SJCRH30 (cell line): ENCODE measurements around the gene BCL2. TPM values are rescaled to one million over a fixed set of nuclear protein-coding genes. Genes with fewer than 3 reads are reported as not detected.

Source experiments
- DNase-seq, 2 experiments: peaks; one replicate each; pipeline ENCODE4 v3.0.0-alpha.2; 2015 to 2020
- H3K27ac ChIP-seq: fragments of 250-450 bp; sonication (Bioruptor Pico); 2 replicates; pipeline ENCODE4 v1.5.1; 2020; ENCODE audit warnings: mild to moderate bottlenecking, moderate library complexity
- H3K27me3 ChIP-seq: fragments of 250-450 bp; sonication (Bioruptor Pico); 2 replicates; pipeline ENCODE4 v1.5.1; 2020; ENCODE audit warnings: mild to moderate bottlenecking, moderate library complexity
- H3K36me3 ChIP-seq: fragments of 250-450 bp; sonication (Bioruptor Pico); 2 replicates; pipeline ENCODE4 v1.5.1; 2020; ENCODE audit warnings: mild to moderate bottlenecking, moderate library complexity
- H3K4me1 ChIP-seq: fragments of 250-450 bp; sonication (Bioruptor Pico); 2 replicates; pipeline ENCODE4 v1.5.1; 2020; ENCODE audit warnings: mild to moderate bottlenecking, moderate library complexity
- H3K4me3 ChIP-seq: fragments of 250-450 bp; sonication (Bioruptor Pico); 2 replicates; pipeline ENCODE4 v1.5.1; 2020; ENCODE audit warnings: mild to moderate bottlenecking, moderate library complexity
- H3K9me3 ChIP-seq: fragments of 250-450 bp; sonication (Bioruptor Pico); replicated peaks from 2 replicates; pipeline ENCODE4 v1.5.1; 2020; ENCODE audit warnings: mild to moderate bottlenecking, moderate library complexity
- total RNA-seq: library from RNA; depleted of rRNA; stranded (reverse); fragments of >200 nt; shearing (Covaris generic); gene quantifications from 2 replicates; pipeline ENCODE4 v1.2.3, GENCODE V29; 2014

BCL2 gene
- total RNA-seq, 1 experiment from 2014 or later, result 6.8 TPM

- H3K9me3 ChIP-seq, result no peaks in the 10 kb centered on the region
- peak in 1 of 2 experiments; percentile 18 for DNase-seq
- no peaks in the 10 kb centered on the region for H3K27me3 ChIP-seq
- H3K4me3 ChIP-seq, result no peak overlapping the region
- no peak overlapping the region for H3K27ac ChIP-seq
- H3K36me3 ChIP-seq, result no peaks in the 10 kb centered on the region
- H3K4me1 ChIP-seq, result no peaks in the 10 kb centered on the region
Measured at GRCh38 chr18:63253428-63254372, 65.9 kb downstream of the BCL2 start.

- DNase-seq, result no peak
- H3K27ac ChIP-seq, result no peak overlapping the region
- no peaks in the 10 kb centered on the region for H3K4me1 ChIP-seq
- H3K4me3 ChIP-seq, result no peak overlapping the region
- H3K36me3 ChIP-seq, result no peaks in the 10 kb centered on the region
- no peaks in the 10 kb centered on the region for H3K27me3 ChIP-seq
- H3K9me3 ChIP-seq, result no peaks in the 10 kb centered on the region
Measured at GRCh38 chr18:63253014-63253413, 66.6 kb downstream of the BCL2 start.

- no peaks in the 10 kb centered on the region for H3K36me3 ChIP-seq
- no peak overlapping the region for H3K4me3 ChIP-seq
- DNase-seq, result no peak
- no peaks in the 10 kb centered on the region for H3K27me3 ChIP-seq
- H3K27ac ChIP-seq, result no peak overlapping the region
- no peaks in the 10 kb centered on the region for H3K9me3 ChIP-seq
- H3K4me1 ChIP-seq, result no peaks in the 10 kb centered on the region
Measured at GRCh38 chr18:63249771-63250170, 69.8 kb downstream of the BCL2 start.

DNA sequence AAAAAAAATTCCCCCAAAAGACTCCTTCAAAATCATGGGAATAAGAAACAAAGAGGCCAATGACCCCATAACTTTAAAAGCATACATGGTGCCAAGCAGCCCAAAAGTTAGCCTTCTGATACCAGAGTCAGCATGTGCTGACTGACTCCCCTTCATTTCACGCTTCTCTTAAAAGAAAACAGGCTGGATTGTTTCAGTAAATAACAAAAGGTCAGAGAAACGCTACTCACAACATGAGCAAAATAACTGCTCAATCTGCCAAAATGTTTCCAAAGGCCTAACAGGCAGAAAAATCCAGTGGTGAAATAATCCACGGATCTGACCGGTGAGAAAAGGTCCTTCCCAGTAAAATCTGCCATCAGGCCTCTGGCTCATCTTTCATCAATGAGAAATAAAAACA is 71.6 kb downstream of the BCL2 start:
- Histone ChIP-seq H3K27ac (no peak overlapping the region), H3K27me3 (no peaks in the 10 kb centered on the region), H3K4me1 (no peaks in the 10 kb centered on the region), H3K36me3 (no peaks in the 10 kb centered on the region), H3K4me3 (no peak overlapping the region), H3K9me3 (no peaks in the 10 kb centered on the region)
- DNase-seq, result no peak

GRCh38 chr18:63247506-63247905 is 72.1 kb downstream of the BCL2 start:
- no peak overlapping the region for H3K27ac ChIP-seq
- DNase-seq, result no peak
- no peak overlapping the region for H3K4me3 ChIP-seq
- H3K4me1 ChIP-seq, result no peaks in the 10 kb centered on the region
- H3K27me3 ChIP-seq, result no peaks in the 10 kb centered on the region
- H3K9me3 ChIP-seq, result no peaks in the 10 kb centered on the region
- no peaks in the 10 kb centered on the region for H3K36me3 ChIP-seq

DNA sequence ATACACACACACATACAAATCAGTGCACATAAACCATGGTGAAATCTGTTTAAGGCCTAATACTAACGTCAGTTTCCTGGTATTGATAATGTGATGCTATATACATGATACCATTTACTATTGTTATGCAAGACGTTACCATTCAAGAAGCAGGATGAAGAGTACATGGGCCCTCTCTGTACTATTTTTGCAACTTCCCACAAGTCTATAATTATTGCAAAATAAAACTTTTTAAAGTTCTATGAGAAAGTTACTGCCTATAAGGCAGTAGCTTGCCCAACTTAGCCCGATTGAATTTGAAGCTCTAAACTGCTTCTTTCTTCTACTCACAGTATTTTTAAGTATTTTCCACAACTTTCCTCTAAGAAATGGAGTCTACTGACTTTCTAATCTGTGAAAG is 74.0 kb downstream of the BCL2 start:
- Histone ChIP-seq H3K4me3 (no peak overlapping the region), H3K27me3 (no peaks in the 10 kb centered on the region), H3K4me1 (no peaks in the 10 kb centered on the region), H3K36me3 (no peaks in the 10 kb centered on the region), H3K9me3 (no peaks in the 10 kb centered on the region), H3K27ac (no peak overlapping the region)
- DNase-seq, result no peak

- no peak for DNase-seq
- H3K4me1 ChIP-seq, result no peaks in the 10 kb centered on the region
- H3K9me3 ChIP-seq, result no peaks in the 10 kb centered on the region
- no peaks in the 10 kb centered on the region for H3K36me3 ChIP-seq
- H3K4me3 ChIP-seq, result no peak overlapping the region
- H3K27me3 ChIP-seq, result no peaks in the 10 kb centered on the region
- H3K27ac ChIP-seq, result no peak overlapping the region
Measured at GRCh38 chr18:63244607-63245006, 75.0 kb downstream of the BCL2 start.

DNA sequence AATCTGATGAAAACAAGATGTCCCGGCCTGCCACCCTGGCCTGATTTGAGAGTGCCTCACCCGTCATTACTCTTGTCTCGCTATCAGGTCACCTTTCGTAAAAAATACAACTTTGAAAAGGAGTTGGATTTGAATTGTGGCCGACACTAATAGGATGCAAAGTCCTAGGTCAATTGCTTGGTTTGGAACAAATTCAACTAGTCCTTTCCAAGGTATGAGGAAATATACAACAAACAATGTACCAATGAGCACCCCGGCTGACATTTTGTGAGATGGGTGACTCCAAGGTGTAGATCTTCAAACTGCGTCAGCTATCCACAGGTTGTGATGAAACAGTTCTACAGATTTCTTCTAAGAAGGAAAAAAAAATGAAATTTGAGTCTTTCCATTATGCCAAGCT is 77.8 kb downstream of the BCL2 start:
- no peak for DNase-seq

DNA sequence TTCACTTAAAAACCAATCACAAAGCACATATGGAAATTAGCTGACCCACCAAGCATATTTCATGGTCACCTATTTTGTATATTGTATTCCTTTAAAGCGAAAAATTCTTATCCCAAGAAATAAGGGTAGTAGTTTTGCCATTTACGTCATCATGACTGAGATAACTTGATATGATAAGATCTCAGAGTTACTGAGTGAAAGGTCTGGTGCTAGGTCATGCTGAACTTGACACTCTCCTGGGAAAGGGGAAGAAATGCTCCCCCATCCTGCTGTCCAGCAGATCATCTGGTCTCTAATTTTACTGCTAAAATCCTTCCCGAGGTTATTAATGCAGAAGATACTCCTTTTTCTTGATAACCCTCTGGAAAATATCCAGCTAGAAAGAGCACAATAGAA is 78.3 kb downstream of the BCL2 start:
- Histone ChIP-seq H3K9me3 (no peaks in the 10 kb centered on the region), H3K36me3 (no peaks in the 10 kb centered on the region), H3K27ac (no peak overlapping the region), H3K4me3 (no peak overlapping the region), H3K27me3 (no peaks in the 10 kb centered on the region), H3K4me1 (peaks cover 4% of the 10 kb centered on the region)
- no peak for DNase-seq

More for the DNA sequence above, 77.8 kb downstream of the BCL2 start:
- H3K27ac ChIP-seq, result no peak overlapping the region
- H3K4me1 ChIP-seq, result peaks cover 4% of the 10 kb centered on the region
- H3K9me3 ChIP-seq, result no peaks in the 10 kb centered on the region
- no peaks in the 10 kb centered on the region for H3K27me3 ChIP-seq
- no peak overlapping the region for H3K4me3 ChIP-seq
- no peaks in the 10 kb centered on the region for H3K36me3 ChIP-seq

GRCh38 chr18:63240531-63241316 is 78.8 kb downstream of the BCL2 start:
- DNase-seq, result no peak
- no peak overlapping the region for H3K27ac ChIP-seq
- no peaks in the 10 kb centered on the region for H3K27me3 ChIP-seq
- no peak overlapping the region for H3K4me3 ChIP-seq
- H3K36me3 ChIP-seq, result no peaks in the 10 kb centered on the region
- no peaks in the 10 kb centered on the region for H3K9me3 ChIP-seq
- H3K4me1 ChIP-seq, result peaks cover 4% of the 10 kb centered on the region

GRCh38 chr18:63238693-63239075 is 80.9 kb downstream of the BCL2 start:
- DNase-seq, result peak; percentile 10 to 17
- Histone ChIP-seq H3K36me3 (no peaks in the 10 kb centered on the region), H3K9me3 (no peaks in the 10 kb centered on the region), H3K4me1 (peaks cover 4% of the 10 kb centered on the region), H3K27me3 (no peaks in the 10 kb centered on the region), H3K27ac (peak overlapping the region; percentile 77), H3K4me3 (peak overlapping the region; percentile 49)

- H3K4me1 ChIP-seq, result peaks cover 4% of the 10 kb centered on the region
- no peaks in the 10 kb centered on the region for H3K36me3 ChIP-seq
- H3K27ac ChIP-seq, result peak overlapping the region; percentile 77
- H3K4me3 ChIP-seq, result peak overlapping the region; percentile 49
- peak; percentile 66 to 78 for DNase-seq
- H3K9me3 ChIP-seq, result no peaks in the 10 kb centered on the region
- H3K27me3 ChIP-seq, result no peaks in the 10 kb centered on the region
Measured at GRCh38 chr18:63237881-63238692, 81.5 kb downstream of the BCL2 start.

GRCh38 chr18:63236921-63237846 is 82.4 kb downstream of the BCL2 start:
- H3K27ac ChIP-seq, result peak overlapping the region; percentile 77
- DNase-seq, result peak; percentile 5 to 11
- no peaks in the 10 kb centered on the region for H3K9me3 ChIP-seq
- H3K4me3 ChIP-seq, result peak overlapping the region; percentile 49; the same call in 1 of the 2 replicates
- H3K27me3 ChIP-seq, result no peaks in the 10 kb centered on the region
- H3K4me1 ChIP-seq, result peaks cover 4% of the 10 kb centered on the region
- no peaks in the 10 kb centered on the region for H3K36me3 ChIP-seq

DNA sequence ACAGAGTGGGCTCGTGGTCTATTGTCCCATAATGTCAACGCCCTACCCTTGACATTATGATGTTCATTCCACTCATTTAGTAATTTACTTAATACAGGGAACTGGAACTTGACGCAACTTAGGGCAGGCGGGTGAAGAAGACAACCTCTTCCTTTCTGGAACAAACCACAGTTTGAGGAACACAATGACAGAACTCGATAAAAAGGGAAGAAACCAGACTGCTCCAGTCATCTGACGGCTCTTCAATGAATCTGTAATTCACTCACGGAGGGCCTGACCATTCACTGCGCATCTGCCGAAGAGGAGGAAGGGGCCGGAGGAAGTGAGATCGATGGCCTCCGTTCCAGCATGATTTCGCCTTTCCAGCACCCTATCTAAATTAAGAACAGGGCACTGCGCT is 83.2 kb downstream of the BCL2 start:
- no peak overlapping the region for H3K27ac ChIP-seq
- no peak for DNase-seq
- H3K4me3 ChIP-seq, result no peak overlapping the region
- no peaks in the 10 kb centered on the region for H3K27me3 ChIP-seq
- no peaks in the 10 kb centered on the region for H3K9me3 ChIP-seq
- no peaks in the 10 kb centered on the region for H3K36me3 ChIP-seq
- peaks cover 4% of the 10 kb centered on the region for H3K4me1 ChIP-seq
